Stomach (tissue), 9 donors: Measurements from ENCODE around the gene SEC14L2. TPM values are rescaled to one million over a fixed set of nuclear protein-coding genes. Genes with fewer than 3 reads are reported as not detected.

Experiments used
- DNase-seq, 2 donors: peaks; one replicate each; pipeline versions ENCODE4 v3.0.0 to v3.0.0-alpha.2; 2013 to 2019
- H3K27ac ChIP-seq, 5 donors: fragments of 200-600 bp in 4 of 5; sonication (generic) in 4 of 5; one replicate each; pipeline ENCODE4 v1.5.1; 2013 to 2019; ENCODE audit warnings: mild to moderate bottlenecking in 1 of 5, moderate library complexity in 1 of 5
- H3K27me3 ChIP-seq, 3 donors: fragments of 200-600 bp; sonication (generic); one replicate each; pipeline ENCODE4 v1.5.1; 2017 to 2019; ENCODE audit warnings: mixed run types in 1 of 3
- H3K36me3 ChIP-seq, 4 donors: fragments of 200-600 bp; sonication (generic); 1 replicate in 3 of 4; 2 replicates in 1 of 4; pipeline ENCODE4 v1.5.1; 2016 to 2019
- H3K4me1 ChIP-seq, 4 donors: fragments of 200-600 bp; sonication (generic); one replicate each; pipeline ENCODE4 v1.5.1; 2016 to 2019
- H3K4me3 ChIP-seq, 4 donors: fragments of 200-600 bp; sonication (generic) in 3 of 4; one replicate each; pipeline ENCODE4 v1.5.1; 2016 to 2019; ENCODE audit warnings: mild to moderate bottlenecking in 1 of 4
- H3K9me3 ChIP-seq, 4 donors: fragments of 200-600 bp; sonication (generic); one replicate each; pipeline ENCODE4 v1.5.1; 2016 to 2019
- EP300 ChIP-seq: sonication (generic); formaldehyde crosslinking; IDR thresholded peaks from one replicate; pipeline ENCODE4 v1.6.1; 2017; ENCODE audit warnings: antibody characterized with exemption
- POLR2A ChIP-seq, 4 donors: fragments of 450-650 bp; IDR thresholded peaks; one replicate each; pipeline ENCODE4 v1.6.1; 2016; ENCODE audit warnings: antibody characterized with exemption in 4 of 4, control low read depth in 2 of 4, mild to moderate bottlenecking in 1 of 4, moderate library complexity in 1 of 4
- POLR2AphosphoS5 ChIP-seq, 3 donors: sonication (generic); formaldehyde crosslinking; IDR thresholded peaks; one replicate each; pipeline ENCODE4 v1.6.1; 2016; ENCODE audit warnings: antibody characterized with exemption in 3 of 3
- WGBS, 5 donors: extraction: QIAGEN DNeasy Blood & Tissue Kit in 3 of 5; methylation state at CpG; one replicate each; pipeline versions ENCODE4 v1.1.5 to v1.1.7; 2013 to 2018; 5-methylcytosine and 5-hydroxymethylcytosine counted together
- intact Hi-C: fragments of 100-400 bp; cut with DNase I; formaldehyde crosslinking; loops from one replicate; pipeline ENCODE4 v1.15.1; 2023; ENCODE audit warnings: low total_unique reads
- polyA plus RNA-seq, 3 donors: library from polyadenylated mRNA; stranded (reverse); fragments of 200-250 nt; gene quantifications; one replicate each; pipeline ENCODE4 v1.2.3, GENCODE V29; 2013
- total RNA-seq, 5 donors: library from RNA; depleted of rRNA; stranded (reverse); fragments of >200 nt; gene quantifications; one replicate each; pipeline versions ENCODE4 v1.1.0 to v1.2.3, GENCODE V29; 2014 to 2016
- TF ChIP-seq, protein P1 (sequence below), 7 experiments: fragments of 450-650 bp in 4 of 7; fragments of 200-600 bp in 3 of 7; sonication (generic) in 3 of 7; IDR thresholded peaks; one replicate each; pipeline ENCODE4 v1.5.1; 2016 to 2019; ENCODE audit warnings: antibody characterized with exemption in 7 of 7, control low read depth in 2 of 7, mild to moderate bottlenecking in 1 of 7
- donor health status: healthy with polysubstance abuse.
- donor health status: Bipolar disorder and iron deficiency.
- donor health status: healthy.

The SEC14L2 gene
- total and polyA plus RNA-seq, 8 donors = 4.1 to 19.4 (median 10.1) TPM; not detected in 2

DNA sequence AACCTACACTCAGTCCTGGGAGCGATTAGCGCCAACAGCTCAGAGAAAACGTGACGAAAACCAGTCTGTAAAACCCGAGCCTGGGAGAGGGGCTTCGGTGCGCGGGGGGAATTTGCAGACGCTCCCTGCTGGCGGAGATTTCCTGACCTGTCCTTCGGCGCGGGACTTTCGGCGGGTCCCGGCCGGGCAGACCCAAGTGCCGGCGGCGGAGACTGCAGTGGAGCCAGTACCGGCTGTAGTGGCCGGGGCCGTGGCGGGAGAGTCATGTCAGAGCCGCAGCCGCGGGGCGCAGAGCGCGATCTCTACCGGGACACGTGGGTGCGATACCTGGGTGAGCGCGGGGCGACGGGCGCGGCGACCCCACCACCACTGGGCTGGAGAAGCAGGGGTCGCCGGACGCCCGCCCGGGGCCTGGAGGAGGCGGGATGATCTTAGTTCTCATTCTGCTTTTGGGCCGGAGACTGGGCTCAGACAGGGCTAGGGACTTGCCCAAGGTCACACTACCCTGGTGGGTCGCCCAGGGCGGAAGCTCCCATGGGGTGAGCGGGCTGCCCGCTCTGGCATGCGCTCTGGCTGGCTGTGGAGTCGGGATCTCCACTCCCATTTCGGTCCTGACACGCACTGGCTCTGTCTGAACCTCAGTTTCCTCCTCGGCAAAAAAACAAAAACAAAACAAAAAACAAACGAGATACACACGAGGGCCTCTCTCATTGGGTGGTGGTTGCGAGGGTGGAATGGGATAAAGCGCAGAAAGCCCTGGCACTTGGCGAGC lies 29.0 kb downstream of the SEC14L2 start, which contains the start of gene MTFP1:
Gene MTFP1, plus strand, starts transcription at position 153 of the 772 bp plus-strand sequence. Its CDS starts 112 bp downstream, at position 265.
- TF ChIP-seq, protein P1, sequence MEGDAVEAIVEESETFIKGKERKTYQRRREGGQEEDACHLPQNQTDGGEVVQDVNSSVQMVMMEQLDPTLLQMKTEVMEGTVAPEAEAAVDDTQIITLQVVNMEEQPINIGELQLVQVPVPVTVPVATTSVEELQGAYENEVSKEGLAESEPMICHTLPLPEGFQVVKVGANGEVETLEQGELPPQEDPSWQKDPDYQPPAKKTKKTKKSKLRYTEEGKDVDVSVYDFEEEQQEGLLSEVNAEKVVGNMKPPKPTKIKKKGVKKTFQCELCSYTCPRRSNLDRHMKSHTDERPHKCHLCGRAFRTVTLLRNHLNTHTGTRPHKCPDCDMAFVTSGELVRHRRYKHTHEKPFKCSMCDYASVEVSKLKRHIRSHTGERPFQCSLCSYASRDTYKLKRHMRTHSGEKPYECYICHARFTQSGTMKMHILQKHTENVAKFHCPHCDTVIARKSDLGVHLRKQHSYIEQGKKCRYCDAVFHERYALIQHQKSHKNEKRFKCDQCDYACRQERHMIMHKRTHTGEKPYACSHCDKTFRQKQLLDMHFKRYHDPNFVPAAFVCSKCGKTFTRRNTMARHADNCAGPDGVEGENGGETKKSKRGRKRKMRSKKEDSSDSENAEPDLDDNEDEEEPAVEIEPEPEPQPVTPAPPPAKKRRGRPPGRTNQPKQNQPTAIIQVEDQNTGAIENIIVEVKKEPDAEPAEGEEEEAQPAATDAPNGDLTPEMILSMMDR (IDR thresholded peaks at IDR 0.05) = no peak
- TF ChIP-seq EP300 = no peak
- peak in 1 of 3 donors; percentile 30 for TF ChIP-seq POLR2AphosphoS5 (IDR thresholded peaks at IDR 0.05)
- peak in 1 of 4 donors; percentile 11 for TF ChIP-seq POLR2A (IDR thresholded peaks at IDR 0.05)
- Histone ChIP-seq H3K4me1 (peaks cover 35 to 58% (median 58%) of the 10 kb centered on the region in 4 donors), H3K36me3 (peaks cover 0 to 13% (median 8%) of the 10 kb centered on the region in 4 donors), H3K27ac (peak within 1 kb of the TSS; percentile 96 to 98 (median 98)), H3K4me3 (peak within 1 kb of the TSS; percentile 61 to 68 (median 66)), H3K9me3 (no peaks in the 10 kb centered on the region), H3K27me3 (no peaks in the 10 kb centered on the region)
- DNase-seq = peak; percentile 66 to 86
- 0 to 1% (median 1%) methylated on average over 52 to 61 of the region's 61 CpGs for WGBS, 5 donors
- intact Hi-C loops = loop anchor here (5.0 kb wide), 1 partner anchor 34 kb away; no protein-coding TSS in a partner anchor

DNA sequence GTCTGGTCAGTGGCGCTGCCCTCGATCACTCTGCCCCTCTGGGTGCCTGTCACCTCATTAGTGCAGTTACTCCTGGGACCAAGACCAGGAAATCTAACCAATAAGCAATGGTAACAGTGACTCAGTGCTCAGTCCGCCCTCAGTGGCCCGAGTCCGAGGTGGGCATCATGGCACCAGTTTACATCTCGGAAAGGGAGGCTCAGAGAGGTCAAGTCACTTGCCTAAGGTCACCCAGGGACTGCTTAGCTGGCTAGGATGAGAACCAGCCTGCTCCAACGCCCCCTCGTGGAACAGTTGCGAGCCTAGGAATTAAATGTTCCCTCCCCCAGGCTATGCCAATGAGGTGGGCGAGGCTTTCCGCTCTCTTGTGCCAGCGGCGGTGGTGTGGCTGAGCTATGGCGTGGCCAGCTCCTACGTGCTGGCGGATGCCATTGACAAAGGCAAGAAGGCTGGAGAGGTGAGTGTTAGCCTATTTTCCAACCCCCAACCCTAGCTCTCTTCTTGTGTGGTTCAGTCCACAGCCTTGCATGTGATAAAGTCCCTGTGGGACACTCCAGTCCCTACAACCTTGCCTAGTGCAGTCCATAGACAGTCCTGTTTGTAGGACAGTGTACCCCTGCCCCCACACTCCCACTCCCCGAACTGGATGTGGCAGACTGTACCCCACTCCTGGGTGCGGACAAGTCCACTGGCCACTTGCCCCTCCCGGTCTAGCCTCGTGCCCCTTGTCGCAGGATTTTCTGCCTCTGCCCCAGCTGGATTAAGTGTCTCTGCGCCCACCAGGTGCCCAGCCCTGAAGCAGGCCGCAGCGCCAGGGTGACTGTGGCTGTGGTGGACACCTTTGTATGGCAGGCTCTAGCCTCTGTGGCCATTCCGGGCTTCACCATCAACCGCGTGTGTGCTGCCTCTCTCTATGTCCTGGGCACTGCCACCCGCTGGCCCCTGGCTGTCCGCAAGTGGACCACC lies 29.9 kb downstream of the SEC14L2 start:
- H3K9me3 ChIP-seq = no peaks in the 10 kb centered on the region
- peak overlapping the region; percentile 61 to 68 (median 65) for H3K4me3 ChIP-seq
- peak overlapping the region; percentile 79 to 98 (median 96) for H3K27ac ChIP-seq
- WGBS, 5 donors = 44 to 51% (median 47%) methylated on average over 22 to 29 of the region's 29 CpGs
- peaks cover 0 to 13% (median 8%) of the 10 kb centered on the region in 4 donors for H3K36me3 ChIP-seq
- DNase-seq = peak; percentile 92 to 94
- no peaks in the 10 kb centered on the region for H3K27me3 ChIP-seq
- intact Hi-C loops = loop anchor here (5.0 kb wide), 1 partner anchor 34 kb away; no protein-coding TSS in a partner anchor
- TF ChIP-seq EP300 (no peak), POLR2A (IDR thresholded peaks at IDR 0.05) (no peak), POLR2AphosphoS5 (IDR thresholded peaks at IDR 0.05) (peak in 2 of 3 donors; percentile 14 to 83)
- TF ChIP-seq, protein P1 (IDR thresholded peaks at IDR 0.05) = peak in 5 of 7 experiments; percentile 49 to 84 (median 74)
- peaks cover 27 to 50% (median 49%) of the 10 kb centered on the region in 4 donors for H3K4me1 ChIP-seq

DNA sequence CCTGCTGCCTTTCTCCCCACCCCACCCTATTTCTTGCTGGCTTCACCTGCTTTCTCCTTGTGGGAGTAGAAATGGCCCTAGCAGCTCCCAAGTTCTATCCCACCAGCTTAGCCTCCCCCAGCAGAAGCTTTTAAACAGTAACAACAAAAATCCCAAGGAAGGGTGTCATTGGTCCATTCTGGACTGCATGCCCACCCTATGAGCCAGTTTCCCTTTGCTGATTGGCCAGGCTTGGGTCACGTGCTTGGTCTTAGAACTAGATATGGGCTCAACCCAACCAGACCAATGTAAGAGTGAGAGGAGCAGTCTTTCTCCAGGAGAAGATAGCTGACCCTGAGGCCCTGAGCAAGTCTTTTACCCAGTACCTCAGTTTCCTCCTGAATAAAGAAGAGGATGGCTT lies 31.1 kb downstream of the SEC14L2 start:
- Histone ChIP-seq H3K4me1 (peaks cover 16 to 38% (median 37%) of the 10 kb centered on the region in 4 donors), H3K27ac (no peak overlapping the region), H3K27me3 (no peaks in the 10 kb centered on the region), H3K4me3 (no peak overlapping the region), H3K36me3 (peaks cover 0 to 13% (median 8%) of the 10 kb centered on the region in 4 donors), H3K9me3 (no peaks in the 10 kb centered on the region)
- no peak for DNase-seq
- TF ChIP-seq POLR2A (IDR thresholded peaks at IDR 0.05) (no peak), POLR2AphosphoS5 (IDR thresholded peaks at IDR 0.05) (no peak)
- TF ChIP-seq, protein P1 (IDR thresholded peaks at IDR 0.05) = no peak
- WGBS, 5 donors = 76 to 97% (median 80%) methylated on average over 1 of the region's 1 CpG
- intact Hi-C loops = loop anchor here (5.0 kb wide), 1 partner anchor 36 kb away; no protein-coding TSS in a partner anchor
